Kidney epithelial cell (primary cell): ENCODE data around the gene ILK. TPM values are rescaled to one million over a fixed set of nuclear protein-coding genes. Genes with fewer than 3 reads are reported as not detected.
A peak's percentile ranks its signal among the peaks of the same experiment; 100 is the strongest.

Experiments used
- DNase-seq: peaks from one replicate; pipeline ENCODE4 v3.0.0-alpha.2; 2010; ENCODE audit warnings: low read depth
- H3K27me3 ChIP-seq: 2 replicates; pipeline ENCODE4 v1.6.0; 2011; ENCODE audit warnings: low read length; ENCODE audit not compliant: control insufficient read depth, insufficient read depth
- H3K36me3 ChIP-seq: 2 replicates; pipeline ENCODE4 v1.5.1; 2011; ENCODE audit warnings: low read length; ENCODE audit not compliant: control insufficient read depth, insufficient read depth
- H3K4me3 ChIP-seq: 2 replicates; pipeline ENCODE4 v1.5.1; 2011; ENCODE audit warnings: low read depth, mild to moderate bottlenecking, control low read depth, low read length
- total RNA-seq: library from RNA; depleted of rRNA; stranded (reverse); fragments of >200 nt; gene quantifications from 2 replicates; pipeline ENCODE4 v1.2.3, GENCODE V29; 2015
- TF ChIP-seq, protein P1 (sequence below): IDR thresholded peaks from 2 replicates; pipeline ENCODE4 v1.5.1; 2011; ENCODE audit warnings: mild to moderate bottlenecking, moderate library complexity, low read length, control low read depth, inconsistent platforms; ENCODE audit not compliant: insufficient read depth, poor library complexity, severe bottlenecking

The ILK gene
- total RNA-seq: 154 and 156 TPM in 2 replicates

DNA sequence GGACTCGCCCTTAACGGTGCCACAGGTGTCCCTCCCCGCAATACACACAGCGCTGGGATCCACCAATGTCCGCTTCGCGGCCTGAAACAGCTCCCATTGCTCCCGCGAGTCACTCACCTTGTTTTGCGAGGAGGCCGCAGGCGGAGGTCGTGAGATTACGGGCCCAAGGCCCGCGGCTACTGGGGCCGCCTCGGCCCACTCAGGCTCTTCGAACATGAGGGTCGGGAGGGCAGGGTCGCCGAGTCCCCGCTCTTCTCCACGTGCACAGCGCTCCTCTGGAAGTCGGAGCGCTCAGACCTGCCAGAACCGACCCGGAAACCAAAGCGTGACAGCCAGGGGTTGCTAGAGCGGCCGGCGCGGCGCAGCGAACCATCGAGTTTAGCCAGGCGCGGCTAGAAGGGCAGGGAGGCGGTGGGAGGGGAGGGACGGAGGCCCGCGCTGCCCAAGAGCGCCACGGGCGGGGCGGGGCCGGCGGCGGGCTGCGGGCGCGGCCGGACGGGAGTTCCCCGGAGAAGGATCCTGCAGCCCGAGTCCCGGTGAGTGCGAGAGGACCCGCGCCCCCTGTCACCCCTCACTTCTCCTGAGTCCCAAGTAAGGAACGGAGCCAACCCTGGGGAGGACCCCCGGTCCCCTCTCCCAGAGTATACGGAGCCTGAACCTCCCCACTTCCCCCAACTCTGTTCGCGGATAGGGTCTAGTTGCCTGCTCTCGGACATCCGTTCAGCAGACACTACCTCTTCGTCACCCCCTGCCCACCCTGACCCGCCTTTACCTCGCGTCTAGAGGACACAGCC lies at the start of gene ILK, which contains the start of gene RRP8:
Gene ILK (plus strand): TSS at position 488 of the 794 bp plus-strand sequence. CDS start 498 bp downstream, outside the sequence.
Gene RRP8 (minus strand): TSS at position 330 of the 794 bp plus-strand sequence. CDS start 114 bp downstream, at position 216.
- Histone ChIP-seq H3K36me3 (peaks cover 5% of the 10 kb centered on the region), H3K4me3 (peak within 1 kb of the TSS; percentile 73), H3K27me3 (no peaks in the 10 kb centered on the region)
- DNase-seq: no peak
- TF ChIP-seq, protein P1, sequence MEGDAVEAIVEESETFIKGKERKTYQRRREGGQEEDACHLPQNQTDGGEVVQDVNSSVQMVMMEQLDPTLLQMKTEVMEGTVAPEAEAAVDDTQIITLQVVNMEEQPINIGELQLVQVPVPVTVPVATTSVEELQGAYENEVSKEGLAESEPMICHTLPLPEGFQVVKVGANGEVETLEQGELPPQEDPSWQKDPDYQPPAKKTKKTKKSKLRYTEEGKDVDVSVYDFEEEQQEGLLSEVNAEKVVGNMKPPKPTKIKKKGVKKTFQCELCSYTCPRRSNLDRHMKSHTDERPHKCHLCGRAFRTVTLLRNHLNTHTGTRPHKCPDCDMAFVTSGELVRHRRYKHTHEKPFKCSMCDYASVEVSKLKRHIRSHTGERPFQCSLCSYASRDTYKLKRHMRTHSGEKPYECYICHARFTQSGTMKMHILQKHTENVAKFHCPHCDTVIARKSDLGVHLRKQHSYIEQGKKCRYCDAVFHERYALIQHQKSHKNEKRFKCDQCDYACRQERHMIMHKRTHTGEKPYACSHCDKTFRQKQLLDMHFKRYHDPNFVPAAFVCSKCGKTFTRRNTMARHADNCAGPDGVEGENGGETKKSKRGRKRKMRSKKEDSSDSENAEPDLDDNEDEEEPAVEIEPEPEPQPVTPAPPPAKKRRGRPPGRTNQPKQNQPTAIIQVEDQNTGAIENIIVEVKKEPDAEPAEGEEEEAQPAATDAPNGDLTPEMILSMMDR: peak; percentile 3

DNA sequence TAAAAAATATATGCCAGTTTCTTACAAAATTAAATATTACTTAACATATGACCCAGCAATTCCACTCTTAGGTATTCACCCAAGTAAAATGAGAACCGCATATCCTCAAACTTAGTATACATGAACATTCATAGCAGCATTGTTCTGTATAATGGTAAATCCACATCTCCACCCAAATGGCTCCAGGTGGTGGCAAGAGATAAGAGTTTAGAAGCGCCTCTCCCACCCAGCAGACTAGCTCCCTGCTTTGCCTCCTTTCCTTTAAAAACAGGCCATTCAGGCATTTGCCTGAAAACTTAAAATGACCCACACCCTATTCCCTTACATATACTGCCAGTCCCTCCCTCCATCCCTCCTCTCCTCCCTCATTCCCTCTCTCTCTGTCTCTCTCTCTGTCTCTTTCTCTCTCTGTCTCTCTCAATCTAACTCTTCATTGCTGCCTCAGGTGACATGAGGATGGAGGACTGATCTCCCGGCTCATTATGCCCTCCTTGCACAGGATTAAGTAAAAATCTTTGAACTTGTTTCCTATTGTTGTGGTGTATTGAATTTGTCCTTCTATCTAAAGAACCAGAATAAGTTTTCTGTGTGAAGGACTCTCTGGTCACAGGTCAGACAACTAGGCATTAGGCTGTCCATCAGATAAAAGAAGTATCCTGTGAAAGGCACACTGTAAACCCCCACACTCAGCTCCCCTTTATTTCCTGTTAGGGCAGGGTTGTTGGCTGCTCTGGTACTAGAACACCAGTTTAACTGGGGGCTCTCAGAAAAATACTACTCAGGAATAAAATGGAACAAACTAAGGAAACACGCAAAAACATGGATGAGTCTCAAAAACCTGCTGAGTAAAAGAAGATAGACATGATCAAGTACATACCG lies 48.5 kb upstream of the ILK start:
- Histone ChIP-seq H3K36me3 (no peaks in the 10 kb centered on the region), H3K4me3 (no peak overlapping the region), H3K27me3 (no peaks in the 10 kb centered on the region)
- TF ChIP-seq, protein P1: no peak
- no peak for DNase-seq

DNA sequence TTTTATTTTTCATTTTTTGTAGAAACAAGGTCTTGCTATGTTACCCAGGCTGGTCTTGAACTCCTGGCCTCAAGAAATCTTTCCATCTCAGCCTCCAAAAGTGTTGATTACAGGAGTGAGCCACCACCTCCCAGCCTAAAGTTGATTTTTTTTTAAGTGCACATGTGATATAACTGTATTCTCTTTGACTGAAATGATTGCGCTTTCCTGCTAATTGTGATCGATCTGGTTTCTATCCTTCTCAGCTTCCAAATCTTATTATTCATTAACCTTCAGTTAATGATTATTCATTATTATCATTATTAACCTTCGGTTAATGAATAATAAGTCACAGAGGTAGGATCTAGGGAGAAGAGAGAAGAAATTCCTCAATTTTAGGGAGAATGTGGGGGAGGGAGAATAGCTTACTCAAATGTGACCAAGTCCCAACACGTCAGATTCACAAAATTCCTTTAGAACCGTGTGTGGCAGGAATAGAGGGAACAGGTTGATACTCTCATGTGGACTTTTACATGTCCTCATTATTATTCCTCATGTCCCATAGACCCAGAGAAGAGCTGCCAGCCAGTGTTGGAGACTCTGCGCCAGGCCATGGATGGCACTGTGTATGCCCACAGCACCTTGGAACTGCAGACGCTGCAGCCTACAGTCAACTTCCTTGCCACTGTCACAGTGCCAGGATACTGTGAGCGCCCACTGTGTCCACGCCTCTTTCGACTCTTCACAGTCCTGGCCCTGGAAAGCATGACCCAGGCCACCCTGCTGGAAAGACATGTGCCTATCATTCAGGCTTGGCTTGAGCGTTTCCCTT lies 47.2 kb upstream of the ILK start:
- Histone ChIP-seq H3K36me3 (no peaks in the 10 kb centered on the region), H3K27me3 (no peaks in the 10 kb centered on the region), H3K4me3 (no peak overlapping the region)
- DNase-seq: no peak
- TF ChIP-seq, protein P1: no peak

DNA sequence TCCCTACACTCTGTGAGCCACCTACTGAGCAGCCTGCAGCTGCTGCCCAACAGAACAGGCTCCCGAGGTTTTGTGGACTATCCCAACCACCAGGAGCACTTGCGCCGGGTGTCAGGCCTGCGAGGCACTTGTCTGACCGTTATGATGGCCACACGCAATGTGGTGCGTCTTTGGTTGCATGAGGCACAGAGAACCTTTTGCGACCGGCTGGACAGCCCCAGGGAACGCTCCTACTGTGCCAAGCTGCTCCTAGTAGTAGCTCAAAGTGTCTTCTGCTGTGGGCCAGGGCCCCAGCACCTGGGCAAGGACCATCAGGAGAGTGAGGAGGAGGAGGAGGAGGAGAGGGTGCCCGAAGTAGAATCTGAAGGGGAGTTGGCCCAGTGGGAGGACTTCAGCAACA lies 46.5 kb upstream of the ILK start:
- H3K36me3 ChIP-seq: no peaks in the 10 kb centered on the region

More for the DNA sequence above, 46.5 kb upstream of the ILK start:
- TF ChIP-seq, protein P1: no peak
- no peaks in the 10 kb centered on the region for H3K27me3 ChIP-seq
- DNase-seq: no peak
- H3K4me3 ChIP-seq: no peak overlapping the region
